ENCODE results near the gene TBX2.

The TBX2 gene

GRCh38 chr17:61388561-61389356, 10.9 kb upstream of the TBX2 start:
- no peak for TF ChIP-seq EZH2phosphoT487 (IDR thresholded peaks at IDR 0.05; ENCODE audit: borderline replicate concordance, low read length)
- TF ChIP-seq, protein P1, sequence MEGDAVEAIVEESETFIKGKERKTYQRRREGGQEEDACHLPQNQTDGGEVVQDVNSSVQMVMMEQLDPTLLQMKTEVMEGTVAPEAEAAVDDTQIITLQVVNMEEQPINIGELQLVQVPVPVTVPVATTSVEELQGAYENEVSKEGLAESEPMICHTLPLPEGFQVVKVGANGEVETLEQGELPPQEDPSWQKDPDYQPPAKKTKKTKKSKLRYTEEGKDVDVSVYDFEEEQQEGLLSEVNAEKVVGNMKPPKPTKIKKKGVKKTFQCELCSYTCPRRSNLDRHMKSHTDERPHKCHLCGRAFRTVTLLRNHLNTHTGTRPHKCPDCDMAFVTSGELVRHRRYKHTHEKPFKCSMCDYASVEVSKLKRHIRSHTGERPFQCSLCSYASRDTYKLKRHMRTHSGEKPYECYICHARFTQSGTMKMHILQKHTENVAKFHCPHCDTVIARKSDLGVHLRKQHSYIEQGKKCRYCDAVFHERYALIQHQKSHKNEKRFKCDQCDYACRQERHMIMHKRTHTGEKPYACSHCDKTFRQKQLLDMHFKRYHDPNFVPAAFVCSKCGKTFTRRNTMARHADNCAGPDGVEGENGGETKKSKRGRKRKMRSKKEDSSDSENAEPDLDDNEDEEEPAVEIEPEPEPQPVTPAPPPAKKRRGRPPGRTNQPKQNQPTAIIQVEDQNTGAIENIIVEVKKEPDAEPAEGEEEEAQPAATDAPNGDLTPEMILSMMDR (IDR thresholded peaks at IDR 0.05; ENCODE audit: low read depth, low read length, poor library complexity, severe bottlenecking) = no peak
- Histone ChIP-seq H3K9me2 (replicated peaks; ENCODE audit: control insufficient read depth, low read length) (no peaks in the 10 kb centered on the region), H3K27me3 (ENCODE audit: control insufficient read depth, low read length) (no peaks in the 10 kb centered on the region), H3K4me3 (ENCODE audit: low read length) (no peak overlapping the region), H3K4me1 (ENCODE audit: control insufficient read depth, low read length) (no peaks in the 10 kb centered on the region), H3K9me3 (ENCODE audit: control insufficient read depth, insufficient read depth, low read length) (no peaks in the 10 kb centered on the region), H3K79me2 (ENCODE audit: control insufficient read depth, low read length) (no peaks in the 10 kb centered on the region), H3K36me3 (ENCODE audit: control insufficient read depth, low read length) (no peaks in the 10 kb centered on the region), H4K20me1 (ENCODE audit: control insufficient read depth, insufficient read depth, low read depth, low read length) (no peaks in the 10 kb centered on the region), H3K27ac (ENCODE audit: low read depth, low read length) (no peak overlapping the region), H3F3A (ENCODE audit: control insufficient read depth, insufficient read depth) (no peaks in the 10 kb centered on the region), H3K4me2 (ENCODE audit: low read length) (no peak overlapping the region)

- Histone ChIP-seq H3K4me3 (ENCODE audit: low read length) (no peak overlapping the region), H3K9me3 (ENCODE audit: control insufficient read depth, insufficient read depth, low read length) (no peaks in the 10 kb centered on the region), H3K27ac (ENCODE audit: low read depth, low read length) (no peak overlapping the region), H4K20me1 (ENCODE audit: control insufficient read depth, insufficient read depth, low read depth, low read length) (no peaks in the 10 kb centered on the region), H3K9me2 (replicated peaks; ENCODE audit: control insufficient read depth, low read length) (no peaks in the 10 kb centered on the region), H3F3A (ENCODE audit: control insufficient read depth, insufficient read depth) (no peaks in the 10 kb centered on the region), H3K4me1 (ENCODE audit: control insufficient read depth, low read length) (no peaks in the 10 kb centered on the region), H3K4me2 (ENCODE audit: low read length) (no peak overlapping the region), H3K27me3 (ENCODE audit: control insufficient read depth, low read length) (no peaks in the 10 kb centered on the region), H3K79me2 (ENCODE audit: control insufficient read depth, low read length) (no peaks in the 10 kb centered on the region), H3K36me3 (ENCODE audit: control insufficient read depth, low read length) (no peaks in the 10 kb centered on the region)
- TF ChIP-seq, protein P1 (IDR thresholded peaks at IDR 0.05; ENCODE audit: low read depth, low read length, poor library complexity, severe bottlenecking) = peak; percentile 96
- TF ChIP-seq EZH2phosphoT487 (IDR thresholded peaks at IDR 0.05; ENCODE audit: borderline replicate concordance, low read length) = no peak
These were observed 9.8 kb upstream of the TBX2 start for GRCh38 chr17:61389670-61390478.

DNA sequence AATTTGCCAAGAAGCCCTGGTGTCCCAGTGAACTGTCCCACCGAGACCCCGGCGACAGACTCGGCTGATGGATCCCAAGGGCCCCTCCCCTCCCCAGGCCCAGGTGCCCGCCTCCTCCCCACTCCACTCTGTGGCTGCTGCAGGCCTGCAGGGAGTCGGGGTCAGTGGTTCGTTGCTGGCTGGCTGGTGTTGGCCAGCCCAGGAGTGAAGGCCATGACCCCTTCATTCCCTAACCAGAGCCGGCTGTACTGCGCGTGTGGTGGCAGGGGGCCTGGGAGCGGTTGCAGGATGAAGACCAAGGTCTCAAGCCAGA, 9.2 kb upstream of the TBX2 start:
- Histone ChIP-seq H3K9me2 (replicated peaks; ENCODE audit: control insufficient read depth, low read length) (no peaks in the 10 kb centered on the region), H3K27me3 (ENCODE audit: control insufficient read depth, low read length) (no peaks in the 10 kb centered on the region), H3K4me1 (ENCODE audit: control insufficient read depth, low read length) (no peaks in the 10 kb centered on the region), H3K79me2 (ENCODE audit: control insufficient read depth, low read length) (no peaks in the 10 kb centered on the region), H3K9me3 (ENCODE audit: control insufficient read depth, insufficient read depth, low read length) (no peaks in the 10 kb centered on the region), H3K36me3 (ENCODE audit: control insufficient read depth, low read length) (no peaks in the 10 kb centered on the region), H4K20me1 (ENCODE audit: control insufficient read depth, insufficient read depth, low read depth, low read length) (no peaks in the 10 kb centered on the region), H3K4me3 (ENCODE audit: low read length) (no peak overlapping the region), H3K4me2 (ENCODE audit: low read length) (no peak overlapping the region), H3F3A (ENCODE audit: control insufficient read depth, insufficient read depth) (no peaks in the 10 kb centered on the region), H3K27ac (ENCODE audit: low read depth, low read length) (no peak overlapping the region)
- TF ChIP-seq, protein P1 (IDR thresholded peaks at IDR 0.05; ENCODE audit: low read depth, low read length, poor library complexity, severe bottlenecking) = no peak
- TF ChIP-seq EZH2phosphoT487 (IDR thresholded peaks at IDR 0.05; ENCODE audit: borderline replicate concordance, low read length) = no peak
